ENCODE results near the gene C9orf43. TPM values are rescaled to one million over a fixed set of nuclear protein-coding genes. Genes with fewer than 3 reads are reported as not detected.
"Not testable (repeated sequence)": the region's sequence is repeated elsewhere in the genome, so short reads cannot be mapped to it uniquely, and the experiment has no call there.

C9orf43 gene
- total RNA-seq, 2 donors from 2014 or later: 0.57 to 0.61 TPM

GRCh38 chr9:113380869-113381378, 29.6 kb upstream of the C9orf43 start:
- peak overlapping the region in 1 of 2 donors; percentile 38 for H3K9ac ChIP-seq (ENCODE audit: low read depth in 2 of 2, low read length in 2 of 2)

GRCh38 chr9:113381441-113381840, 29.1 kb upstream of the C9orf43 start:
- DNase-seq; H3K27me3 ChIP-seq; H3K4me1 ChIP-seq; H3K36me3 ChIP-seq; H3K9ac ChIP-seq (ENCODE audit: low read depth in 2 of 2, low read length in 2 of 2); H3K4me3 ChIP-seq; H3K9me3 ChIP-seq: not testable (repeated sequence)
- peak overlapping the region; percentile 79 for H3K27ac ChIP-seq
- intact Hi-C loops (cut with DNase I): loop anchor here (5.0 kb wide), 1 partner anchor 39 kb away; the partner anchor contains the start of gene WDR31

More at GRCh38 chr9:113380869-113381378, 29.6 kb upstream of the C9orf43 start:
- no peaks in the 10 kb centered on the region for H3K9me3 ChIP-seq
- no peak overlapping the region for H3K4me3 ChIP-seq
- H3K27me3 ChIP-seq: no peaks in the 10 kb centered on the region
- TF ChIP-seq CTCF (IDR thresholded peaks at IDR 0.05): no peak
- H3K4me1 ChIP-seq: no peaks in the 10 kb centered on the region
- no peaks in the 10 kb centered on the region for H3K36me3 ChIP-seq
- peak; percentile 73 for DNase-seq
- intact Hi-C loops (cut with DNase I): loop anchor here (5.0 kb wide), 1 partner anchor 39 kb away; the partner anchor contains the start of gene WDR31
- peak overlapping the region; percentile 79 for H3K27ac ChIP-seq

- no peak overlapping the region for H3K4me3 ChIP-seq
- peak overlapping the region in 1 of 2 donors; percentile 58 for H3K9ac ChIP-seq (ENCODE audit: low read depth in 2 of 2, low read length in 2 of 2)
- peak; percentile 90 for DNase-seq
- no peaks in the 10 kb centered on the region for H3K4me1 ChIP-seq
- no peak for TF ChIP-seq CTCF (IDR thresholded peaks at IDR 0.05)
- H3K27me3 ChIP-seq: no peaks in the 10 kb centered on the region
- no peaks in the 10 kb centered on the region for H3K36me3 ChIP-seq
- intact Hi-C loops (cut with DNase I): loop anchor here (5.0 kb wide), 1 partner anchor 40 kb away; the partner anchor contains the start of gene WDR31
- no peaks in the 10 kb centered on the region for H3K9me3 ChIP-seq
- H3K27ac ChIP-seq: peak overlapping the region; percentile 79
Measured at GRCh38 chr9:113381909-113382411, 28.6 kb upstream of the C9orf43 start.

- intact Hi-C loops (cut with DNase I): no loop called here
- no peak for DNase-seq
- TF ChIP-seq CTCF (IDR thresholded peaks at IDR 0.05): no peak
- Histone ChIP-seq H3K4me1 (peaks cover 13% of the 10 kb centered on the region), H3K27me3 (no peaks in the 10 kb centered on the region), H3K9ac (ENCODE audit: low read depth in 2 of 2, low read length in 2 of 2) (peak overlapping the region in 1 of 2 donors; percentile 79), H3K4me3 (no peak overlapping the region), H3K9me3 (no peaks in the 10 kb centered on the region), H3K27ac (peak overlapping the region; percentile 85), H3K36me3 (peaks cover 8% of the 10 kb centered on the region)
Measured at GRCh38 chr9:113386571-113387393, 23.8 kb upstream of the C9orf43 start.

GRCh38 chr9:113387560-113388230, 22.9 kb upstream of the C9orf43 start:
- Histone ChIP-seq H3K4me1 (peaks cover 13% of the 10 kb centered on the region), H3K9me3 (no peaks in the 10 kb centered on the region), H3K36me3 (peaks cover 8% of the 10 kb centered on the region), H3K9ac (ENCODE audit: low read depth in 2 of 2, low read length in 2 of 2) (peak overlapping the region in 1 of 2 donors; percentile 79), H3K27me3 (no peaks in the 10 kb centered on the region), H3K4me3 (no peak overlapping the region), H3K27ac (peak overlapping the region; percentile 85)
- DNase-seq: peak; percentile 79
- no peak for TF ChIP-seq CTCF (IDR thresholded peaks at IDR 0.05)
- intact Hi-C loops (cut with DNase I): no loop called here
